D721Med (cell line): ENCODE data around the gene MMS19.

Experiments used
- DNase-seq: peaks from one replicate; pipeline ENCODE4 v3.0.0; 2011; ENCODE audit warnings: low spot score; ENCODE audit not compliant: insufficient read length
- FAIRE-seq: peaks from 2 replicates; lab custom pipeline; 2011; peaks lifted over from hg19 to GRCh38; lab: Jason Lieb, UNC
- TF ChIP-seq, protein P1 (sequence below): IDR thresholded peaks from 2 replicates; pipeline ENCODE4 v1.5.1; 2012; ENCODE audit warnings: mild to moderate bottlenecking, control low read depth; ENCODE audit not compliant: insufficient read depth; ENCODE audit errors: missing control alignments

The MMS19 gene

DNA sequence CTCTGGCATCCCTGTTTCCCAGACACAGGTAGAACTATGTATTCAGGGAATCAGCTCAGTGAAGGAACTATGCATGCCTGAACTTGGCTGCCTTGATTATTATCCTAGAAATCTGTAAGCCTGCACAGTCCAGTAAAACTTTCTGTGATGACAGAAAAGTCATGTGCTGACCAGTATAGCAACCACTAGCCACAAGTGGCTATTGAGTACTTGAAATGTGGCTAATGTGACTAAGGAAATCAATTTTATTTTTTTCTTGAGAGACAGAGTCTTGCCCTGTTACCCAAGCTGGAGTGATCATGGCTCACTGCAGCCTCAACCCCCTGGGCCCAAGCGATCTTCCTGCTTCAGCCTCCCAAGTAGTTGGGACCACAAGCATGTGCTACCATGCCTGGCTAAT lies 55.9 kb downstream of the MMS19 start:
- no peak for DNase-seq
- no peak for FAIRE-seq
- TF ChIP-seq, protein P1, sequence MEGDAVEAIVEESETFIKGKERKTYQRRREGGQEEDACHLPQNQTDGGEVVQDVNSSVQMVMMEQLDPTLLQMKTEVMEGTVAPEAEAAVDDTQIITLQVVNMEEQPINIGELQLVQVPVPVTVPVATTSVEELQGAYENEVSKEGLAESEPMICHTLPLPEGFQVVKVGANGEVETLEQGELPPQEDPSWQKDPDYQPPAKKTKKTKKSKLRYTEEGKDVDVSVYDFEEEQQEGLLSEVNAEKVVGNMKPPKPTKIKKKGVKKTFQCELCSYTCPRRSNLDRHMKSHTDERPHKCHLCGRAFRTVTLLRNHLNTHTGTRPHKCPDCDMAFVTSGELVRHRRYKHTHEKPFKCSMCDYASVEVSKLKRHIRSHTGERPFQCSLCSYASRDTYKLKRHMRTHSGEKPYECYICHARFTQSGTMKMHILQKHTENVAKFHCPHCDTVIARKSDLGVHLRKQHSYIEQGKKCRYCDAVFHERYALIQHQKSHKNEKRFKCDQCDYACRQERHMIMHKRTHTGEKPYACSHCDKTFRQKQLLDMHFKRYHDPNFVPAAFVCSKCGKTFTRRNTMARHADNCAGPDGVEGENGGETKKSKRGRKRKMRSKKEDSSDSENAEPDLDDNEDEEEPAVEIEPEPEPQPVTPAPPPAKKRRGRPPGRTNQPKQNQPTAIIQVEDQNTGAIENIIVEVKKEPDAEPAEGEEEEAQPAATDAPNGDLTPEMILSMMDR = no peak

GRCh38 chr10:97435211-97435610 lies 63.0 kb downstream of the MMS19 start:
- FAIRE-seq = no peak
- TF ChIP-seq, protein P1 = no peak
- DNase-seq = no peak

GRCh38 chr10:97434557-97434956 lies 63.7 kb downstream of the MMS19 start:
- no peak for FAIRE-seq
- no peak for DNase-seq
- TF ChIP-seq, protein P1 = no peak

- FAIRE-seq = no peak
- DNase-seq = peak; percentile 7
- TF ChIP-seq, protein P1 = no peak
These were observed 64.2 kb downstream of the MMS19 start for GRCh38 chr10:97434055-97434454.

- FAIRE-seq (no peak), DNase-seq (no peak)
- TF ChIP-seq, protein P1 = no peak
These were observed 69.6 kb downstream of the MMS19 start for GRCh38 chr10:97428572-97428981.

- FAIRE-seq (no peak), DNase-seq (no peak)
- TF ChIP-seq, protein P1 = no peak
These were observed 70.5 kb downstream of the MMS19 start for GRCh38 chr10:97427571-97428179.

GRCh38 chr10:97426776-97427570 lies 71.2 kb downstream of the MMS19 start:
- FAIRE-seq (no peak), DNase-seq (no peak)
- TF ChIP-seq, protein P1 = no peak
